HG03378 (cell line): Measurements from ENCODE around the gene RGS7.
"Not testable (repeated sequence)": the region's sequence is repeated elsewhere in the genome, so short reads cannot be mapped to it uniquely, and the experiment has no call there.

Source experiments
- ATAC-seq: cut with Tn5 transposase; IDR thresholded peaks from one replicate; pipeline ENCODE4 v1.9.1; 2021; ENCODE audit warnings: mild to moderate bottlenecking, moderate library complexity; ENCODE audit not compliant: unreplicated experiment

The RGS7 gene

GRCh38 chr1:241088075-241088474 is 268.9 kb downstream of the RGS7 start:
- not testable (repeated sequence) for ATAC-seq

GRCh38 chr1:241086686-241087085 is 270.3 kb downstream of the RGS7 start:
- ATAC-seq: no peak

- no peak for ATAC-seq
Measured at GRCh38 chr1:241083285-241083684, 273.7 kb downstream of the RGS7 start.

- ATAC-seq: no peak
Measured at GRCh38 chr1:241081473-241081872, 275.5 kb downstream of the RGS7 start.

- ATAC-seq: no peak
Measured at GRCh38 chr1:241079459-241079858, 277.5 kb downstream of the RGS7 start.

- ATAC-seq: no peak
Measured at GRCh38 chr1:241079047-241079446, 278.0 kb downstream of the RGS7 start.

GRCh38 chr1:241077386-241078147 is 279.4 kb downstream of the RGS7 start:
- ATAC-seq: no peak

- no peak for ATAC-seq
Measured at GRCh38 chr1:241074507-241074906, 282.5 kb downstream of the RGS7 start.

GRCh38 chr1:241068359-241068758 is 288.6 kb downstream of the RGS7 start:
- ATAC-seq: no peak

- ATAC-seq: no peak
Measured at GRCh38 chr1:241063276-241063675, 293.7 kb downstream of the RGS7 start.

- no peak for ATAC-seq
Measured at GRCh38 chr1:241061062-241061461, 295.9 kb downstream of the RGS7 start.

GRCh38 chr1:241048622-241049021 is 308.4 kb downstream of the RGS7 start:
- ATAC-seq: no peak

GRCh38 chr1:241045659-241046058 is 311.3 kb downstream of the RGS7 start:
- ATAC-seq: no peak

- no peak for ATAC-seq
Measured at GRCh38 chr1:241034203-241034936, 322.6 kb downstream of the RGS7 start.

- no peak for ATAC-seq
Measured at GRCh38 chr1:241024834-241025233, 332.2 kb downstream of the RGS7 start.

- ATAC-seq: no peak
Measured at GRCh38 chr1:241022366-241022765, 334.6 kb downstream of the RGS7 start.

GRCh38 chr1:241020851-241021697 is 335.9 kb downstream of the RGS7 start:
- ATAC-seq: no peak

- no peak for ATAC-seq
Measured at GRCh38 chr1:241012708-241013340, 344.2 kb downstream of the RGS7 start.

- ATAC-seq: no peak
Measured at GRCh38 chr1:241007668-241008067, 349.3 kb downstream of the RGS7 start.

GRCh38 chr1:240999826-241000225 is 357.2 kb downstream of the RGS7 start:
- no peak for ATAC-seq

- ATAC-seq: no peak
Measured at GRCh38 chr1:240998441-240999015, 358.5 kb downstream of the RGS7 start.
